Activated CD4-positive, CD25-positive, alpha-beta regulatory T cell treated with anti-CD3 and anti-CD28 coated beads, Interleukin-2, amount 50 U/mL, for 24 hours (primary cell): ENCODE data around the gene EVC.

Source experiments
- ATAC-seq, 2 donors: fragments of 150-1000 bp; cut with Tn5 transposase; one replicate each; pipeline ENCODE4 v1.10.0; 2021; ENCODE audit warnings: mild to moderate bottlenecking in 1 of 2, moderate library complexity in 1 of 2

Gene EVC

GRCh38 chr4:5757091-5757490 lies 46.1 kb downstream of the EVC start:
- ATAC-seq: no peak

DNA sequence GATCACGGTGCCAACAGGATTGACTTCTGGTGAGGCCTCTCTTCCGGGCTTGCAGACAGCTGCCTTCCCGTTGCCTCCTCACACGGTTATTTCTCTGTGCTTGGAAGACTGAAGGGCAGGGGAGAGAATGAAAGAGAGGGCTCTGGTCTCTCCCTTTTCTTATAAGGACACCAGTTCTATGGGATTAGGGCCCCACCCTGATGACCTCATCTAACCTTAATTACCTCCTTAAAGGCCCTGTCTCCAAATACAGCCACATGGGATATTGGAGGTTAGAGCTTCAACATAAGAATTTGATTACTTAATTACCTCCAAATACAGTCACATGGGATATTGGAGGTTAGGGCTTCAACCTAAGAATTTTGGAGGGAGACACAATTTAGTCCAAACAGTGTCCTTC lies 46.5 kb downstream of the EVC start:
- ATAC-seq: no peak

GRCh38 chr4:5757954-5758353 lies 47.0 kb downstream of the EVC start:
- no peak for ATAC-seq

- peak; percentile 91 to 93 for ATAC-seq
Observed at GRCh38 chr4:5758741-5759140, 47.7 kb downstream of the EVC start.

DNA sequence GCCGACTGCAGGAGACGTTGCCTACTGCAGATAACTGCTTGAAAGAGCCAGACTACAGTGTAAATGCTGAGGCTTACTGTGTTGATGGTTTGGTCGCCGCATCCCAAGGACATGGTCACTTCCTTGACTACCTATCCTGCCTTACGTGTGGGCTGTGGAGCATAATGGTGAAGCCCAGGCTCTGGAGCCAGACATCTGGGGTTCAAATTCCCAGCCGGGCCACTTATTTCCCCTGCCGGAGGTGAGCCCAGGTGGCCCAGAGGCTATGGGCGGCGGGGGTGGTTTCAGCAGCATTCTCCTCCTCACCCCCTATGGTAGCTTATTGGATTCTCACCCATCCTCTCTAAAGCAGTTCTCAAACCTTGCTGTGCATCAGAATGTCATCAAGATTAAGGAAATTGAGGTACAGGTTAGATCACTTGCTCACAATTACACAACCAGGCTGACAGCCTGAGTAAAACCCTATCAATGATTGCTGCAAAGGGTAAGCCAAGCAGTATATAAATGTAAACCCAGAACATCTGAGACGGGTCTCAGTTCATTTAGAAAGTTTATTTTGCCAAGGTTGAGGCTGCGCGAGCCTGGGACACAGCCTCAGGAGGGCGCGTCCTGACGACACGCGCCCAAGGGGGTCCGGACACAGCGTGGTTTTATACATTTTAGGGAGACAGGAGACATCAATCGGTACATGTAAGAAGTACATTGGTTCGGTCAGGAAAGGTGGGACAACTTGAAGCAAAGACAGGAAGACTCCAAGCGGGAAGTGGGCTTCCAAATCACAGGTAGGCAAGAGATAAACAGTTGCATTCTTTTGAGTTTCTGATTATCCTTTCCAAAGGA lies 48.5 kb downstream of the EVC start:
- ATAC-seq: no peak

DNA sequence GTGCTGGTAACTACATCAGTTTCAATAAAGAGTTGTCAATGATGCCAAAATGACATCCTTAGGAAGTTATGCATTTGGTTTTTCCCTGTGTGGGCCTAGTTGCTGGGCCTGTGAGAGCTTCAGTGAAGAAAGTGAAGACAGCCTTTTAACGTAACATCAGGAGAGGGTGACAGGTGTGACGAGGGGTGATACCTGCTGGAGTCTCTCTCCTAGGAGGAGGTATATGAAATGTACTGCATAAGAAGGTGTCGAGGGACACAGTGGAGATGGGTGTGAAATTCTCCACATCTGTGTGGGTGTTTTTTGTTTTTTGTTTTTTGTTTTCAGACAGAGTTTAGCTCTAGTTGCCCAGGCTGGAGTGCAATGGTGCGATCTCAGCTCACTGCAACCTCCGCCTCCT lies 49.2 kb downstream of the EVC start:
- no peak for ATAC-seq

GRCh38 chr4:5760936-5761480 lies 50.0 kb downstream of the EVC start:
- ATAC-seq: no peak

DNA sequence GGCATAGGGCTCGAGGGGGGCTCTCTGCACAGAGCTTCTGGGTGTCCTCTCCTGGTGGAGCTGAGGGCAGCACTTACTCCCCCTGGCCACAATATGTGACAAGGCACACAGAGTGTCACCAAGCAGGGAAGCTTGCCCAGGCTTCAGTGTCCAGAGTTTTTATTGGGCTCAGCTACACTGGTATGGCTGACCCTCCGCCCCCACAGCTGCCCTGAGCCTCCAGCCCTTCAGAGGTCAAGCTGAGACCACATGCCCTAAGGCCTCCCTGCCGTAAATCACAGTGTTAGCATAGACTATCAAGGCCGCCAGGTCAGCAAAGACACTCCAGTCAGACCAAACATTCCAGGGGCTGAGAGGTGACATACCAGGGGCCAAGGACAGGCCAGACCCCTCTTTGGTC lies 59.0 kb downstream of the EVC start:
- no peak for ATAC-seq

- ATAC-seq: no peak
Observed at GRCh38 chr4:5772528-5773270, 61.7 kb downstream of the EVC start.

DNA sequence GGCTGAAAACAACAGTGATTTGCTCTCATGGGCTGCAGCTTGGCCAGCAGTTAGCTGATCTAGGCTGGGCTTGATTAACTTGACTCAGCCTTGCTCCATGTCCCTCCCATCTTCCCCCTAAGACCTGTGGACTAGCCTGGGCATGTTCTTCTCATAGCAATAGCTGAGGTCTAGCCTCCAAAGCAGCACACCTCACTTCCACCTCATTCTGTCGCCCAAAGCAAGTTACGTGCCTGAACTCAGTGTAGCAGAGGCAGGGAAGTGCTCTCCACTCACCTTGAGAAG lies 62.2 kb downstream of the EVC start:
- ATAC-seq: no peak

DNA sequence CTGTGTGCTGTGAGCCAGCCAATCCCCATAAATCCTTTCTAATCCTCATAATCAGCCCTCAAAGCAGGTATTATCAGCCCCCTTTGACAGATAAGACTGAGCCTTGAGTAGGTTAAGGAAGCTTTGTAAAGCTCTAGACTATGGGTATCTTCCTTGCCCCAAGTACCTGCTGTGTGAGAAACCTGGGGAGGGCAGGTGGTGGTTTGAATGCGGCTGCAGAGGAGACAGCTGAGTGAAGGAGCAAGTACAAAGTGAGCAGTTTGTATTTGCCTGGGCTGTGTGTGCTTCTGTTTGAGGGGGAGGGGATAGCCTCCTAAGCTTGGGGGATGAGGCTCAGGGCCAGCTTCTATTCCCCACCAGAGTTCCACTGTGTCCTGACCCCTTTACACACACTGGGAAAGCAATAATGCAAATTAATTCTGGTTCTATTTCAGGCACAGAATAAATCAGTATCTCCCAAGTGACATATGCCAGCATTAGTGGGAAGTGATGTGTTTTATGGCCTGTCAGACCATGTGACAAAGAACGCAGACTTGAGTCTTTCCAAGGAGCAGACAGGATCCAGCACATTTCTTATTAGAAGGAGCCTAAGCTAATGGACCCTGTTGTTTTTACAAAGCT lies 63.5 kb downstream of the EVC start:
- no peak for ATAC-seq

GRCh38 chr4:5776510-5776909 lies 65.5 kb downstream of the EVC start:
- no peak for ATAC-seq

DNA sequence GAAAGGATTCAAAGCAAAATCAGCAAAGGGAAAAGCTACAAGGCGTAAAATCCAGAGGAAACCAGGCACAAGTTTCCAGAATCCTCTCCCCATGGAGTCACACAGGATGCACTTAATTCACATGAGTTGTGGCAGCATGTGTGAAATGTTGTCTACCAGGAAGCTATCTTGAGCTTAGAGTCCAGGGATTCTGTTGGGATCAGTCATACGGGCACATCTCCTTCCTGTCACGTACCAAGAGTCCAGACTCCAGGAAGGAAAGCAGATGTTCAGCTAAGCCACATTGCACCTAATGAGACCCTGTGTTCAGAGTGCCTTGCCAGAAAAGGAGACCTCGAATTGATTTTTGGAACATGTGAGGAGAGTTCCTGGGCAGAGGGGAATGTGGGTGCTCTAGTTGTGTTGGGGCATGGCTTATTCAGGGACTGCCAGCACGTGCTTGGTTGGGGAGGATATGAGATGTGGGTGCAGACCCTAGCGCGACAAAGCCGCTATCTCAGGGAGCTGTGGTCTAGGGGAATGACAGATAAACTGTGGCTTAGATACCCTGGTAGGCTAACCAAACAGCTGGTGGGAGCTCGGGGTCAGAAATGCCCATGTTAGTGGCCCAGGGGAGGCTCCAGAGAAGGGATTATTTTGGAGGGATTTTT lies 70.0 kb downstream of the EVC start:
- ATAC-seq: no peak

- no peak for ATAC-seq
Observed at GRCh38 chr4:5781691-5782090, 70.7 kb downstream of the EVC start.

GRCh38 chr4:5782829-5783476 lies 72.0 kb downstream of the EVC start:
- no peak for ATAC-seq

- ATAC-seq: no peak
Observed at GRCh38 chr4:5783486-5783885, 72.5 kb downstream of the EVC start.

DNA sequence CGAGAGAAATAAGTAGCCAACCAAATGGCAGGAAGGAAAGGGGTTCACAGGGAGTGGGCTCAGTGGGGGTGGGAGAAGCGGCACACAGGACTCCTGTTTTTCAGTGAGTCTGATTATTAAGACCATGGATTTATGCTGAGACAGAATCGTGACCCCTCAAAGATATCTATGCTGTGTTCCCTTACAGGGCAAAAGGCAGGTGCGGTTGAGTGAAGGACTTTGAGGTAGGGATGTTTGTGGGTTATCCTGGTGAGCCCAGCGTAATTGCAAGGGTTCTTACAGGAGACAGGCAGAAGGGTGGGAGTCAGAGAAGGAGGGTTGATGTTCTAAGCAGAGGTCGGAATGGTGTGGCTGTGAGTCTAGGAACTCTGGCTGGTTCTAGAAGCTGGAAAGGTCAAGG lies 73.0 kb downstream of the EVC start:
- ATAC-seq: no peak

DNA sequence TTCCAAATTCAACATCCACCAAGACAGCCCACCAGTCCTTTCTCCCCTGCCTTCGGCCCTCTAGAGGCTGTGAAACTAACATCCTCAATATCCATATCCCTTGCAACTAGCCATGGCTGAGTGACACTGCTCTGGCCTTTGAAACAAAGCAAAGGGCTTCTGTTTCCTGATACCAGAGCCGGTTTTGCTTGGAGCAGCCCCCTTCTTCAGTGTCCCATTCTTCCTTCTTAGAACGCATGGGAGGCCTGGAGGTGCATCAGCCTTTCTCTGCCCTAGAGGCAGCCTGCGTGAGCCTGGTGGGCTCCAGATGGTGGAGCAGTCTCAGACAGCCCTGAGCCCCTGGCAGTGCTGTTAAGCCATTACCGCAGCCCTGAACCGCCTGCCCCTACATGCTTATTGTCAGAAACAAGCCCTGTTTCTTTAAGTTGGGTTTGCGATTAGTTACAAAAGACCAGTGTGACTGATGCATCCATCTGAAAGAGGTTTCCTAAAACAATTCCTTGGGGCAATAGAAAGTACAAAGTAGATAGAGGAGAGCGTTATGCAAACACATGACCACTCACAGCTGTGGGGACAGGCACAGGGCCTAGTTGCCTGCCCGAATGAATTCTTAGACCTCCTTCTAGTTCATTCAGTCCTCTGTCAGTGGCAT lies 74.1 kb downstream of the EVC start:
- ATAC-seq: no peak

DNA sequence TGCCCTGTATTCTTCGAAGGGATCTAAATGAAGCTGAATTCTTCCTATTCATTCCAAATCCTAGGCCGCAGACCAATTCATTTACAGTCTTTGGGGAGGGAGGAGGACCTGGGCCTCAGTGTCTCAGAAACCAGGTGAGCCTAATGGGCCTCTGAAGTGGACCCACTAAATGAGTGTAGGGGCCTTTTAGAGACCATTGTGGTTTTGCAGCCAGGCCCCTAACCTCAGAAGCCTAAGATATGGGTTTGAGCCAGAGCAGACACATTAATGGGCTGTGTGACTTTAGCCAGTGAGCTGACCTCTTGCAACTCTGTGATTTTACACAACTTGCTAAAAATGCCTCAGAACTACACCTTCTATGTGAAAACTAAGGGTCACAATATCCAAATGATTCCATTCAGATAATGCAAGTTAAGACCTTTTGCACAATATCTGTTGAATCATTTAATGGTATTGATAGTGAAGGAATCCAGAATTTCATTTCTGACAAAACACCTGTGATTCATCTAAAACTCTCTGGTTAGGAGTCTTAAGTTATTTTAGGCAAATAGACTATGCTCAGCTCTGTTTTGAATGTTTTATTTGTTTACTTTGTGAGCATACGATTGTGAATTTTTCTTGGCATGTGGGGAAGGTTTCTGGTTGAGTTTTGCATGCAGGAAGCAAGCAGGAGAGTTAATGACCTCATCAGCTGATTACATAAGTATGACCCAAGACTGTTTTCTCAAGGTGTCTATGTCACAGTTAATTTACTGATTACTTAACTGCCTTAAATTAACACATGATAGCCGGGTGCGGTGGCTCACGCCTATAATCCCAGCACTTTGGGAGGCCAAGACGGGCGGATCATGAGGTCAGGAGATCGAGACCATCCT lies 75.0 kb downstream of the EVC start:
- ATAC-seq: no peak

DNA sequence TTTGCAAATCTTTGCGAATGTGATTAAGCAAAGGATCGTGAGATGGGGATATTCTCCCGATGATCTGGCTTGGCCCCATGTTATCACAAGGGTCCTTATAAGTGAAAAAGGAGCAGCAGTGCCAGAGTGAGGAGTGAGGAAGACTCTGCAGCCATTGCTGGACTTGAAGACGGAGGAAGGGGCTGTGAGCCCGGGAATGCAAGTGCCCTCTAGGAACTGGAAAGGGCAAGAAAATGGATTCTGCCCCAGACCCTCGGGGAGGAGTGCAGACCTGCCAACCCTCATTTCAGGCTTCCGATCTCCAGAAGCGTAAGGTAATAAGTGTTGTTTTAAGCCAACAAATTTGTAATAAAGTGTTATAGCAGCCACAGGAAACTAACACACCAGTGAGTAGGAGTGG lies 76.3 kb downstream of the EVC start:
- no peak for ATAC-seq

GRCh38 chr4:5788144-5788543 lies 77.1 kb downstream of the EVC start:
- no peak for ATAC-seq
